Measurements from ENCODE around the gene CCNG2. TPM values are rescaled to one million over a fixed set of nuclear protein-coding genes. Genes with fewer than 3 reads are reported as not detected.

The CCNG2 gene
- total and polyA plus RNA-seq, 2 of the 13 experiments (the other 11 are each of a cell fraction or from before 2014, with no cell fraction given), result 3.9 to 11.5 TPM

GRCh38 chr4:77193511-77194102, 36.6 kb downstream of the CCNG2 start:
- ATAC-seq (no peak), DNase-seq (ENCODE audit: low spot score) (no peak), FAIRE-seq (no peak)
- POLR2A ChIA-PET, result no interaction called here
- CTCF ChIA-PET (ENCODE audit: low intra/inter-chr PET ratio, low total read pairs), result no interaction called here
- BruUV-seq (replicated peaks), result no TSS peak
- in situ Hi-C loops (cut with HindIII; ENCODE audit: extremely low pct_ligation_motif_present, low pct_unique_long_range_greater_than_20kb) (no loop called here), intact Hi-C loops (cut with micrococcal nuclease; ENCODE audit: unreplicated experiment) (no loop called here)
- WGBS (ENCODE audit: low lambda C conversion rate), result 59% methylated on average over 16 of the region's 17 CpGs
- no peaks in the 10 kb centered on the region for H4K20me1 ChIP-seq (ENCODE audit: insufficient read depth, low read length)
- no peaks in the 10 kb centered on the region for H3K4me1 ChIP-seq (ENCODE audit: insufficient read depth, low read length)
- TF ChIP-seq STAT6 (CRISPR knock-in tag; IDR thresholded peaks at IDR 0.05; ENCODE audit: borderline replicate concordance), result no peak
- no peak overlapping the region for H3K4me3 ChIP-seq (replicated peaks in 1 of 3; ENCODE audit: insufficient read depth in 1 of 3, low read depth in 2 of 3, low read length in 3 of 3)
- no peaks in the 10 kb centered on the region for H3K36me3 ChIP-seq (replicated peaks in 1 of 2; ENCODE audit: control insufficient read depth in 1 of 2, insufficient read depth in 2 of 2, low read length in 2 of 2)
- H3K27ac ChIP-seq (ENCODE audit: extremely low read length, insufficient read depth, low read length), result no peak overlapping the region
- no peaks in the 10 kb centered on the region for H3K79me2 ChIP-seq (ENCODE audit: insufficient read depth, low read length)
- no peaks in the 10 kb centered on the region for H3K9me3 ChIP-seq (ENCODE audit: low read length)
- H2AFZ ChIP-seq (ENCODE audit: low read length), result no peak overlapping the region
- no peak overlapping the region for H3K4me2 ChIP-seq (ENCODE audit: low read depth, low read length)
- H3K9ac ChIP-seq (ENCODE audit: insufficient read depth, low read depth, low read length), result no peak overlapping the region
- peaks cover 0 to 21% of the 10 kb centered on the region in 2 experiments; a peak in 3 of 5 replicates for H3K27me3 ChIP-seq (ENCODE audit: control insufficient read depth in 1 of 2, insufficient read depth in 2 of 2, low read length in 2 of 2)

GRCh38 chr4:77194366-77194765, 37.4 kb downstream of the CCNG2 start:
- H3K4me1 ChIP-seq (ENCODE audit: insufficient read depth, low read length), result no peaks in the 10 kb centered on the region
- H2AFZ ChIP-seq (ENCODE audit: low read length), result no peak overlapping the region
- ChIA-PET CTCF (ENCODE audit: low intra/inter-chr PET ratio, low total read pairs) (no interaction called here), POLR2A (no interaction called here)
- DNase-seq (ENCODE audit: low spot score) (no peak), FAIRE-seq (no peak), ATAC-seq (no peak)
- no TSS peak for BruUV-seq (replicated peaks)
- H3K36me3 ChIP-seq (replicated peaks in 1 of 2; ENCODE audit: control insufficient read depth in 1 of 2, insufficient read depth in 2 of 2, low read length in 2 of 2), result no peaks in the 10 kb centered on the region
- in situ Hi-C loops (cut with HindIII; ENCODE audit: extremely low pct_ligation_motif_present, low pct_unique_long_range_greater_than_20kb), result no loop called here
- H3K79me2 ChIP-seq (ENCODE audit: insufficient read depth, low read length), result no peaks in the 10 kb centered on the region
- H4K20me1 ChIP-seq (ENCODE audit: insufficient read depth, low read length), result no peaks in the 10 kb centered on the region
- H3K27ac ChIP-seq (ENCODE audit: extremely low read length, insufficient read depth, low read length), result no peak overlapping the region
- no peaks in the 10 kb centered on the region for H3K9me3 ChIP-seq (ENCODE audit: low read length)
- H3K4me2 ChIP-seq (ENCODE audit: low read depth, low read length), result no peak overlapping the region
- peaks cover 0 to 28% of the 10 kb centered on the region in 2 experiments; a peak in 3 of 5 replicates for H3K27me3 ChIP-seq (ENCODE audit: control insufficient read depth in 1 of 2, insufficient read depth in 2 of 2, low read length in 2 of 2)
- intact Hi-C loops (cut with micrococcal nuclease; ENCODE audit: unreplicated experiment), result no loop called here
- no peak overlapping the region for H3K9ac ChIP-seq (ENCODE audit: insufficient read depth, low read depth, low read length)
- H3K4me3 ChIP-seq (replicated peaks in 1 of 3; ENCODE audit: insufficient read depth in 1 of 3, low read depth in 2 of 3, low read length in 3 of 3), result no peak overlapping the region
- 41% methylated on average over 5 of the region's 5 CpGs for WGBS (ENCODE audit: low lambda C conversion rate)
- TF ChIP-seq CREB1 (IDR thresholded peaks at IDR 0.05) (no peak), CREB1 (CRISPR knock-in tag; IDR thresholded peaks at IDR 0.05) (no peak), HMGA1 (CRISPR knock-in tag; conservative IDR thresholded peaks at IDR 0.05) (no peak), KLF15 (CRISPR knock-in tag; IDR thresholded peaks at IDR 0.05; ENCODE audit: borderline replicate concordance) (no peak), PAXIP1 (CRISPR knock-in tag; conservative IDR thresholded peaks at IDR 0.05) (no peak), TMF1 (CRISPR knock-in tag; IDR thresholded peaks at IDR 0.05; ENCODE audit: low read depth) (no peak), ZFP36 (IDR thresholded peaks at IDR 0.05; ENCODE audit: borderline replicate concordance, low read depth, low read length, partially characterized antibody) (no peak), ZC3H4 (CRISPR knock-in tag; IDR thresholded peaks at IDR 0.05; ENCODE audit: borderline replicate concordance) (no peak), EEA1 (CRISPR knock-in tag; IDR thresholded peaks at IDR 0.05; ENCODE audit: borderline replicate concordance) (no peak), HES4 (CRISPR knock-in tag; IDR thresholded peaks at IDR 0.05; ENCODE audit: borderline replicate concordance) (no peak), ZNF282 (IDR thresholded peaks at IDR 0.05; ENCODE audit: partially characterized antibody) (no peak)

Data from HepG2 (cell line).